Measurements from ENCODE around the gene EPOP. TPM values are rescaled to one million over a fixed set of nuclear protein-coding genes. Genes with fewer than 3 reads are reported as not detected.

The EPOP gene
- total and polyA plus RNA-seq, 2 of the 13 experiments (the other 11 are each of a cell fraction or from before 2014, with no cell fraction given): 14.7 to 37.8 TPM

DNA sequence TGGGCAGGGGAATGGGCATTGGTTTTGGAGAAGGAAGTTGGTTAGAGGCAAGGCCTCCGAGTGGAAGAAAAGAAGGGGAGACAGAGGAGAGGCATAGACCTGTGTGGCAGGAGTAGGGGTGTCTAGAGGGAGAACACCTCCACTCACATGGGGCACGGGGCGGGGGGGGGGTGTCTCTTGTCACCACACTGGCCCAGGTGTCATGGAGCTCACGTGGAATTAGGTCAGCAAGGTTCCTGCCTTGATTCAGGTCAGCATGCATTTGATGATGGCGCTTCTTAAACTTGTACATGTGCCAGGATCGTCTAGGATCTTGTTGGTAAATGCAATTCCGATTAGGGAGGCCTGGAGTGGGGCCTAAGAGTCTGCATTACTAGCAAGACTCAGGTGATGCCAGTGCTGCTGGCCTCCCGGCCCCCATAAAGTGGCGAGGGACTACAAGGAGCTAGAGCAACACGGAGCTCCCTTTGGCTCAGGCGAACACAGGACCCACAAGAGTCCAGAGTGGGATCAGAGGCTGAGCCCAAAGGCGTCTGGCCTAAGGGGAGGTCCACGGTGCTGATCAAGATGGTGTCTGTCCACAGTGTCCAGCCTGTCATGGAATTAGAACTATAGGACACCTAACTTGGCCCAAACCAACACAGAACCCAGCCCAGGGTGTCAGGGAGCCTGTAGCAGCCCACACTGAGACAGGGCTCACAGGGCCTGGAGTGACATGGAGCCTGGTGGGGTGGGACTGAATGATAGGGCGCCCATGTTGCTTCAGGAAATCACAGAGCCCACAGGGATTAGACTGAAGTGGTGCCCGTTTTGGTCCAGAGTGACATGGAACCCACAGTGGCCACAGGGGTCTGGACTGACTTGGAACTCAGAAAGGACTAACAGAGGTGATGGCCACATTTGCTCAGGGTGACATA is 16.7 kb downstream of the EPOP start (continued):
- TF ChIP-seq, protein P1, sequence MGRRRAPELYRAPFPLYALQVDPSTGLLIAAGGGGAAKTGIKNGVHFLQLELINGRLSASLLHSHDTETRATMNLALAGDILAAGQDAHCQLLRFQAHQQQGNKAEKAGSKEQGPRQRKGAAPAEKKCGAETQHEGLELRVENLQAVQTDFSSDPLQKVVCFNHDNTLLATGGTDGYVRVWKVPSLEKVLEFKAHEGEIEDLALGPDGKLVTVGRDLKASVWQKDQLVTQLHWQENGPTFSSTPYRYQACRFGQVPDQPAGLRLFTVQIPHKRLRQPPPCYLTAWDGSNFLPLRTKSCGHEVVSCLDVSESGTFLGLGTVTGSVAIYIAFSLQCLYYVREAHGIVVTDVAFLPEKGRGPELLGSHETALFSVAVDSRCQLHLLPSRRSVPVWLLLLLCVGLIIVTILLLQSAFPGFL (CRISPR knock-in tag; IDR thresholded peaks at IDR 0.05): 0 out of 2 replicates have a peak, but pooled peaks have one; percentile 56
- TF ChIP-seq ZNF3 (CRISPR knock-in tag; IDR thresholded peaks at IDR 0.05) (no peak), ZNF589 (CRISPR knock-in tag; conservative IDR thresholded peaks at IDR 0.05) (peak; percentile 75), MEIS1 (CRISPR knock-in tag; IDR thresholded peaks at IDR 0.05; ENCODE audit: borderline replicate concordance) (0 out of 2 replicates have a peak, but pooled peaks have one; percentile 8), HIVEP1 (CRISPR knock-in tag; IDR thresholded peaks at IDR 0.05) (no peak), ZNF780A (CRISPR knock-in tag; IDR thresholded peaks at IDR 0.05) (peak; percentile 77; the same call in 1 of the 2 replicates), SETDB1 (CRISPR knock-in tag; IDR thresholded peaks at IDR 0.05; ENCODE audit: borderline replicate concordance) (no peak), SRY (CRISPR knock-in tag; IDR thresholded peaks at IDR 0.05) (no peak), EEA1 (CRISPR knock-in tag; IDR thresholded peaks at IDR 0.05; ENCODE audit: borderline replicate concordance) (peak; percentile 81; the same call in 1 of the 2 replicates), SPEN (CRISPR knock-in tag; IDR thresholded peaks at IDR 0.05; ENCODE audit: low read depth) (peak; percentile 9; the same call in 1 of the 2 replicates), ZNF296 (CRISPR knock-in tag; conservative IDR thresholded peaks at IDR 0.05) (0 out of 2 replicates have a peak, but pooled peaks have one; percentile 4), IRX3 (CRISPR knock-in tag; IDR thresholded peaks at IDR 0.05; ENCODE audit: borderline replicate concordance, low read depth) (no peak), ZEB1 (IDR thresholded peaks at IDR 0.05; ENCODE audit: insufficient replicate concordance, low read depth) (no peak), ZNF737 (CRISPR knock-in tag; IDR thresholded peaks at IDR 0.05; ENCODE audit: borderline replicate concordance) (no peak; the same call in 1 of the 2 replicates), ZNF326 (CRISPR knock-in tag; IDR thresholded peaks at IDR 0.05; ENCODE audit: borderline replicate concordance) (0 out of 2 replicates have a peak, but pooled peaks have one; percentile 10), KDM3A (CRISPR knock-in tag; IDR thresholded peaks at IDR 0.05; ENCODE audit: low read depth) (no peak), TEAD2 (CRISPR knock-in tag; IDR thresholded peaks at IDR 0.05) (0 out of 2 replicates have a peak, but pooled peaks have one; percentile 30), ZNF274 (CRISPR knock-in tag; IDR thresholded peaks at IDR 0.05) (0 out of 2 replicates have a peak, but pooled peaks have one; percentile 11), NONO (IDR thresholded peaks at IDR 0.05) (no peak), NONO (CRISPR knock-in tag; conservative IDR thresholded peaks at IDR 0.05) (0 out of 2 replicates have a peak, but pooled peaks have one; percentile 14), AKAP8 (CRISPR knock-in tag; IDR thresholded peaks at IDR 0.05) (no peak; the same call in 1 of the 2 replicates), IRF2 (CRISPR knock-in tag; IDR thresholded peaks at IDR 0.05) (0 out of 2 replicates have a peak, but pooled peaks have one; percentile 7), ZMYM4 (CRISPR knock-in tag; IDR thresholded peaks at IDR 0.05) (no peak), KLF13 (CRISPR knock-in tag; IDR thresholded peaks at IDR 0.05) (0 out of 2 replicates have a peak, but pooled peaks have one; percentile 26), ZKSCAN8 (CRISPR knock-in tag; IDR thresholded peaks at IDR 0.05; ENCODE audit: borderline replicate concordance) (no peak; the same call in 1 of the 2 replicates)
- TF ChIP-seq, protein P2, sequence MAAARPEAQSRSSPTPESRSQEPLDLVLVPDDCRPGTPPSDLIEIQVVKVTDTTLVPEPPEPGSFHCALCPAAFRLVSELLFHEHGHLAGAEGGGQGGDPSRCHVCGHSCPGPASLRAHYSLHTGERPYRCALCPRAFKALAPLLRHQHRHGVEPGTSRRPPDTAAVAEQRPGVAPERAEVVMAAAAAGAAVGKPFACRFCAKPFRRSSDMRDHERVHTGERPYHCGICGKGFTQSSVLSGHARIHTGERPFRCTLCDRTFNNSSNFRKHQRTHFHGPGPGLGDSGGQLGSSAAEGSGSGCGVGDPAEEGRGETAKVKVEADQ (CRISPR knock-in tag; IDR thresholded peaks at IDR 0.05; ENCODE audit: borderline replicate concordance): no peak; the same call in 1 of the 2 replicates
- TF ChIP-seq, protein P3, sequence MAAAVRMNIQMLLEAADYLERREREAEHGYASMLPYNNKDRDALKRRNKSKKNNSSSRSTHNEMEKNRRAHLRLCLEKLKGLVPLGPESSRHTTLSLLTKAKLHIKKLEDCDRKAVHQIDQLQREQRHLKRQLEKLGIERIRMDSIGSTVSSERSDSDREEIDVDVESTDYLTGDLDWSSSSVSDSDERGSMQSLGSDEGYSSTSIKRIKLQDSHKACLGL (CRISPR knock-in tag; IDR thresholded peaks at IDR 0.05): no peak
